MM.1S (cell line): Measurements from ENCODE around the gene HSDL2.

Source experiments
- DNase-seq: peaks from one replicate; pipeline ENCODE4 v3.0.0-alpha.2; 2015
- H2AFZ ChIP-seq: fragments of 300-600 bp; sonication (generic); 2 replicates; pipeline ENCODE4 v1.6.0; 2016; ENCODE audit warnings: antibody characterized with exemption, low read length
- H3F3A ChIP-seq: fragments of 300-600 bp; sonication (generic); 2 replicates; pipeline ENCODE4 v1.6.1; 2016; ENCODE audit warnings: mild to moderate bottlenecking, antibody characterized with exemption, low read length, moderate library complexity, mixed read lengths; ENCODE audit not compliant: insufficient read depth
- H3K27ac ChIP-seq: fragments of 300-600 bp; sonication (generic); 2 replicates; pipeline ENCODE4 v1.5.1; 2016; ENCODE audit warnings: mild to moderate bottlenecking, low read length
- H3K27me3 ChIP-seq: fragments of 300-600 bp; sonication (generic); replicated peaks from 2 replicates; pipeline ENCODE4 v1.6.0; 2016; ENCODE audit warnings: low read length; ENCODE audit not compliant: insufficient read depth
- H3K36me3 ChIP-seq: fragments of 300-600 bp; sonication (generic); replicated peaks from 2 replicates; pipeline ENCODE4 v1.6.1; 2016; ENCODE audit warnings: mild to moderate bottlenecking, low read length, mixed read lengths; ENCODE audit not compliant: insufficient read depth
- H3K4me1 ChIP-seq: fragments of 300-600 bp; sonication (generic); 2 replicates; pipeline ENCODE4 v1.6.1; 2016; ENCODE audit warnings: low read length, mixed read lengths
- H3K4me2 ChIP-seq: fragments of 300-600 bp; sonication (generic); 2 replicates; pipeline ENCODE4 v1.6.0; 2016; ENCODE audit warnings: low read depth, low read length
- H3K4me3 ChIP-seq: fragments of 300-600 bp; sonication (generic); 2 replicates; pipeline ENCODE4 v1.5.1; 2016; ENCODE audit warnings: low read length, mixed read lengths
- H3K79me2 ChIP-seq: fragments of 300-600 bp; sonication (generic); 2 replicates; pipeline ENCODE4 v1.6.1; 2016; ENCODE audit warnings: mixed run types, low read length, mixed read lengths
- H3K9ac ChIP-seq: fragments of 300-600 bp; sonication (generic); 2 replicates; pipeline ENCODE4 v1.6.1; 2016; ENCODE audit warnings: low read length, mixed read lengths
- H3K9me2 ChIP-seq: fragments of 300-600 bp; sonication (generic); replicated peaks from 2 replicates; pipeline ENCODE4 v1.6.1; 2016; ENCODE audit warnings: mild to moderate bottlenecking, low read length, mixed read lengths; ENCODE audit not compliant: insufficient read depth
- H3K9me3 ChIP-seq: fragments of 300-600 bp; sonication (generic); replicated peaks from 2 replicates; pipeline ENCODE4 v1.6.1; 2016; ENCODE audit warnings: mild to moderate bottlenecking, low read length, mixed read lengths; ENCODE audit not compliant: insufficient read depth
- H4K20me1 ChIP-seq: fragments of 300-600 bp; sonication (generic); 2 replicates; pipeline ENCODE4 v1.6.1; 2016; ENCODE audit warnings: mild to moderate bottlenecking, low read length, moderate library complexity, mixed read lengths; ENCODE audit not compliant: insufficient read depth
- EZH2 ChIP-seq: fragments of 300-600 bp; sonication (generic); optimal IDR thresholded peaks from 2 replicates; pipeline ENCODE3; 2017; ENCODE audit warnings: low read depth, mild to moderate bottlenecking, antibody characterized with exemption, low read length, mixed read lengths
- EZH2phosphoT487 ChIP-seq: fragments of 300-600 bp; sonication (generic); IDR thresholded peaks from 2 replicates; pipeline ENCODE4 v1.6.1; 2018; ENCODE audit warnings: antibody characterized with exemption, low read length
- TF ChIP-seq, protein P1 (sequence below): fragments of 300-600 bp; sonication (generic); IDR thresholded peaks from 2 replicates; pipeline ENCODE4 v1.5.1; 2016; ENCODE audit warnings: antibody characterized with exemption, low read length, mixed read lengths

HSDL2 gene

DNA sequence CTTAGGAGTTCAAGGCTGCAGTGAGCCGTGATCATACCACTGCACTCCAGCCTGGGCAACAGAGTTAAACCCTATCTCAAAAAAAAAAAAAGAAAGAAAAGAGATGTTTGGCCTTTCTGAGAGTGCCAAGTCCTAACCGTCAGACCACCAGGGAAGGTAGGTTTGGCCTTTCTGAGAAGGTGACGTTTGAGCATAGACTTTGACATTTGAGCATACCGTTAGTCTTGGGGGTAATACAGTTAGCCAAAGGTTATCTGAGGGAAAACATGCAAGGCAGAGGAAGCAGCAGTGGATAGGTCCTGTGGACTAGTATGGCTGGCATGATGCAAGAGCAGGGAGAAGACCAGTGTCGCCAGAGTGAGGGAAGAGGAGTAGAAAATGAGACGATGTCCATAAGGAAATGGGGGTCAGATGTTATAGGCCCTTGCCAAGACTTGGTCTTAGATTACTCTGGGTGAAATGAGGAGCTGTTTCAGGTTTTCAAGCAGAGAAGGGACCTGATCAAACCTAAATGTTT is 50.2 kb downstream of the HSDL2 start:
- TF ChIP-seq, protein P1, sequence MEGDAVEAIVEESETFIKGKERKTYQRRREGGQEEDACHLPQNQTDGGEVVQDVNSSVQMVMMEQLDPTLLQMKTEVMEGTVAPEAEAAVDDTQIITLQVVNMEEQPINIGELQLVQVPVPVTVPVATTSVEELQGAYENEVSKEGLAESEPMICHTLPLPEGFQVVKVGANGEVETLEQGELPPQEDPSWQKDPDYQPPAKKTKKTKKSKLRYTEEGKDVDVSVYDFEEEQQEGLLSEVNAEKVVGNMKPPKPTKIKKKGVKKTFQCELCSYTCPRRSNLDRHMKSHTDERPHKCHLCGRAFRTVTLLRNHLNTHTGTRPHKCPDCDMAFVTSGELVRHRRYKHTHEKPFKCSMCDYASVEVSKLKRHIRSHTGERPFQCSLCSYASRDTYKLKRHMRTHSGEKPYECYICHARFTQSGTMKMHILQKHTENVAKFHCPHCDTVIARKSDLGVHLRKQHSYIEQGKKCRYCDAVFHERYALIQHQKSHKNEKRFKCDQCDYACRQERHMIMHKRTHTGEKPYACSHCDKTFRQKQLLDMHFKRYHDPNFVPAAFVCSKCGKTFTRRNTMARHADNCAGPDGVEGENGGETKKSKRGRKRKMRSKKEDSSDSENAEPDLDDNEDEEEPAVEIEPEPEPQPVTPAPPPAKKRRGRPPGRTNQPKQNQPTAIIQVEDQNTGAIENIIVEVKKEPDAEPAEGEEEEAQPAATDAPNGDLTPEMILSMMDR, result no peak
- TF ChIP-seq EZH2phosphoT487, result no peak
- no peak for TF ChIP-seq EZH2
- no peaks in the 10 kb centered on the region for H3K36me3 ChIP-seq

DNA sequence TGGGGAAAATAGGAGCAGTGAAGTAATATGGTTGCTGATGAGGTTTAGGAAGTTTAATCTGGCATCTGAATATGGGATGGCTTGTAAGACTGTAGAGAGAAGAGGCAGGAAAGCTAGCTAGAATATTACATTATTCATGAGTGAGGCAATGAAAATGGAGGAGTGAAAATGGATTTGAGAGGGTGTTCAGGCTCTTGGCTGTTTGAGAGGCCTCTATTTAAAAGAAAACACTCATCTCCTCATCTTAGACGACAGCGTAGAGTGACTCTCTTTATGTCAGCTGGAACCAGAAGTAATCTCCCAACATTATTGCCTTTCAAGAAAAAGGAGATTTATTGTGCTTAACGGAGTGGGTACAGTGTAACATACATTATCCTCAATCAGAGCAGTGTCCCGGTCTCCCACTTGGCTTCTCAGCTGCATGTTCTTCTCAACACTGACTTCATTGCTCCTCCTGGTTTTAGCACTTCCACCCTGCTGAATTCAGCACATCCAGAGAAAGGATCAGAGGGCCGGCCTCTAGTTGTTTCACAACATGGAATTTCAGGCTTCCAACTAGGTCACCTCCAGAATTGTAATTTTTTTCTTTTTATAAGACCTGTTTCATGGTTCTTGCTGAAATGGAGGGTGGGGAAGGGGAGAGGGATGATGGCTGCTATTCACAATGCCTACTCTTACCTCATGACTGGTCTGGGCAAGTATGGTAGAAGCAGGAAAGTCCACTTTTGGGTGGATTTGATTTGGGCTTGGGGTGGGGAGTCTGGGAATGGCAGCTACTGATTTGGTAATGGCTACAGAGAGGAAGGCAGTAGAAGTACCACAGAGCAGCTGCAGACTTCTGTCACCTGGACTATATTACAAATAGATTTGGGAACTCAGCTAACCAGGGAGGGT is 53.8 kb downstream of the HSDL2 start:
- no peaks in the 10 kb centered on the region for H3K9me3 ChIP-seq
- no peak for DNase-seq
- no peak overlapping the region for H3K4me2 ChIP-seq
- H3F3A ChIP-seq, result no peaks in the 10 kb centered on the region
- H3K9ac ChIP-seq, result no peak overlapping the region
- H3K4me3 ChIP-seq, result no peak overlapping the region
- H2AFZ ChIP-seq, result no peak overlapping the region
- no peaks in the 10 kb centered on the region for H3K79me2 ChIP-seq
- no peaks in the 10 kb centered on the region for H4K20me1 ChIP-seq
- TF ChIP-seq EZH2phosphoT487, result no peak
- TF ChIP-seq, protein P1, result no peak
- no peak for TF ChIP-seq EZH2
- no peaks in the 10 kb centered on the region for H3K36me3 ChIP-seq
- H3K4me1 ChIP-seq, result no peaks in the 10 kb centered on the region
- no peak overlapping the region for H3K27ac ChIP-seq
- no peaks in the 10 kb centered on the region for H3K9me2 ChIP-seq
- H3K27me3 ChIP-seq, result no peaks in the 10 kb centered on the region

More for the DNA sequence above, 50.2 kb downstream of the HSDL2 start:
- Histone ChIP-seq H3K4me2 (no peak overlapping the region), H3K9ac (no peak overlapping the region), H3K4me1 (no peaks in the 10 kb centered on the region), H2AFZ (no peak overlapping the region), H3K27ac (no peak overlapping the region), H3K9me2 (no peaks in the 10 kb centered on the region), H3K9me3 (no peaks in the 10 kb centered on the region), H3F3A (no peaks in the 10 kb centered on the region), H3K27me3 (no peaks in the 10 kb centered on the region), H3K79me2 (no peaks in the 10 kb centered on the region), H4K20me1 (no peaks in the 10 kb centered on the region), H3K4me3 (no peak overlapping the region)
- no peak for DNase-seq

DNA sequence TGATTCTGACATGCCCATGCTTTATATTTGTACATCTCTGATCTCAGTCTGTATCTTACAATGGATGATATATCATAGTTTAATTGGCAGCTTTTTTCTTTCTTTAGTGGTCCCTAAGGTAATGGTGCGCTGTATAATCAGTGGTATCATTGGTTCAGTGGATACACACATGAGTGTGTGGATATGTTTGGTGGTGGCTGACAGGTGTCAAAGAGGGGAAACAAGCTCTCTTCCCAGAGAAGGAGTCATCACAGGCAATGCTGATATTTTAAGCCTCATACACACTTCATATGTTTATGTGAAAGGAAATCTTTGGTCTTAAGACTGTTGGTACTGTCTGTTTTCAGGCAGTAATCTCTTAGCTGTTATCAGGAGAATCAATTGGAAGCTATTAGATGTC is 54.6 kb downstream of the HSDL2 start:
- H2AFZ ChIP-seq, result no peak overlapping the region
- no peak overlapping the region for H3K27ac ChIP-seq
- H3K27me3 ChIP-seq, result no peaks in the 10 kb centered on the region
- no peak for DNase-seq
- no peak overlapping the region for H3K4me3 ChIP-seq
- no peaks in the 10 kb centered on the region for H3F3A ChIP-seq
- H3K36me3 ChIP-seq, result no peaks in the 10 kb centered on the region
- no peak overlapping the region for H3K9ac ChIP-seq
- H3K4me1 ChIP-seq, result no peaks in the 10 kb centered on the region
- no peaks in the 10 kb centered on the region for H3K79me2 ChIP-seq
- H3K9me3 ChIP-seq, result no peaks in the 10 kb centered on the region
- H3K4me2 ChIP-seq, result no peak overlapping the region
- no peaks in the 10 kb centered on the region for H3K9me2 ChIP-seq
- TF ChIP-seq EZH2phosphoT487, result no peak
- TF ChIP-seq EZH2, result no peak
- TF ChIP-seq, protein P1, result no peak
- no peaks in the 10 kb centered on the region for H4K20me1 ChIP-seq
